OCI-LY7 (cell line): Measurements from ENCODE around the gene FKBP15. TPM values are rescaled to one million over a fixed set of nuclear protein-coding genes. Genes with fewer than 3 reads are reported as not detected.

Experiments used
- BruUV-seq: library from RNA; stranded (reverse); fragments of 400-500 nt; replicated peaks from 2 replicates; lab custom pipeline; 2021; lab: Mats Ljungman, UMichigan
- CTCF ChIA-PET: fragments of 300-600 bp; sonication (Branson Sonifier 250); formaldehyde crosslinking; loops from one replicate; lab custom pipeline; 2022; ENCODE audit warnings: antibody characterized with exemption; ENCODE audit not compliant: unreplicated experiment; lab: Charles Lee
- POLR2A ChIA-PET: fragments of 300-600 bp; sonication (Branson Sonifier 250); formaldehyde crosslinking; loops from one replicate; lab custom pipeline; 2022; ENCODE audit warnings: antibody characterized with exemption; lab: Charles Lee
- DNase-seq: peaks from one replicate; pipeline ENCODE4 v3.0.0-alpha.2; 2015; ENCODE audit warnings: low spot score
- H2AFZ ChIP-seq: fragments of 200-600 bp; sonication (generic), shearing (Covaris generic); 2 replicates; pipeline ENCODE4 v1.6.1; 2014; ENCODE audit warnings: mild to moderate bottlenecking, antibody characterized with exemption, low read length, moderate library complexity
- H3K27ac ChIP-seq: fragments of 200-600 bp; sonication (generic); 2 replicates; pipeline ENCODE4 v1.5.1; 2014; ENCODE audit warnings: mixed run types, low read depth, mild to moderate bottlenecking, moderate library complexity, low read length, inconsistent platforms; ENCODE audit not compliant: poor library complexity, severe bottlenecking
- H3K36me3 ChIP-seq: fragments of 200-600 bp; sonication (generic); 2 replicates; pipeline ENCODE4 v1.6.1; 2014; ENCODE audit warnings: mild to moderate bottlenecking, antibody characterized with exemption, low read length, moderate library complexity, mixed read lengths; ENCODE audit not compliant: insufficient read depth
- H3K4me1 ChIP-seq: fragments of 200-600 bp; sonication (generic); 2 replicates; pipeline ENCODE4 v1.5.1; 2014; ENCODE audit warnings: mild to moderate bottlenecking, low read length; ENCODE audit not compliant: insufficient read depth, poor library complexity, severe bottlenecking
- H3K4me2 ChIP-seq: fragments of 200-600 bp; sonication (generic); 2 replicates; pipeline ENCODE4 v1.6.1; 2014; ENCODE audit warnings: mild to moderate bottlenecking, low read length
- H3K4me3 ChIP-seq: fragments of 200-600 bp; sonication (generic); 2 replicates; pipeline ENCODE4 v1.5.1; 2014; ENCODE audit warnings: mild to moderate bottlenecking, low read depth, low read length; ENCODE audit not compliant: poor library complexity, severe bottlenecking
- H3K79me2 ChIP-seq: fragments of 200-600 bp; sonication (generic); 2 replicates; pipeline ENCODE4 v1.6.1; 2016; ENCODE audit warnings: low read depth, mild to moderate bottlenecking, low read length, moderate library complexity, mixed read lengths; ENCODE audit not compliant: insufficient read depth
- H3K9me2 ChIP-seq: fragments of 200-600 bp; sonication (generic); 2 replicates; pipeline ENCODE4 v1.6.1; 2016; ENCODE audit warnings: mild to moderate bottlenecking, low read length, mixed read lengths; ENCODE audit not compliant: insufficient read depth
- H3K9me3 ChIP-seq: fragments of 200-600 bp; sonication (generic); 2 replicates; pipeline ENCODE4 v1.6.1; 2014; ENCODE audit warnings: mild to moderate bottlenecking, mixed run types, low read length, mixed read lengths
- H4K20me1 ChIP-seq: fragments of 200-600 bp; sonication (generic); 2 replicates; pipeline ENCODE4 v1.6.1; 2014; ENCODE audit warnings: mild to moderate bottlenecking, antibody characterized with exemption, low read length, moderate library complexity, mixed read lengths; ENCODE audit not compliant: insufficient read depth
- CTCF ChIP-seq: fragments of 200-600 bp; sonication (generic); conservative IDR thresholded peaks from 2 replicates; pipeline ENCODE4 v1.5.1; 2014; ENCODE audit warnings: mild to moderate bottlenecking, antibody characterized with exemption, low read length, moderate library complexity, mixed read lengths
- EZH2phosphoT487 ChIP-seq: fragments of 200-600 bp; sonication (generic); IDR thresholded peaks from 2 replicates; pipeline ENCODE4 v1.6.1; 2018; ENCODE audit warnings: low read depth, borderline replicate concordance, mild to moderate bottlenecking, mixed run types, antibody characterized with exemption, low read length, moderate library complexity, mixed read lengths
- intact Hi-C: fragments of 100-400 bp; cut with micrococcal nuclease; formaldehyde crosslinking; loops from one replicate; pipeline ENCODE4 v1.10.0; 2022; ENCODE audit not compliant: unreplicated experiment
- total RNA-seq, 2 experiments: library from RNA; depleted of rRNA in 1 of 2; stranded (reverse); fragments of >200 nt in 1 of 2; shearing (Covaris generic) in 1 of 2; gene quantifications; 2 replicates each; pipeline ENCODE4 v1.2.3, GENCODE V29; 2014 to 2022

FKBP15 gene
- total RNA-seq, 2 experiments from 2014 or later: 39.9 to 58.0 TPM

GRCh38 chr9:113247640-113248039 lies 26.6 kb upstream of the FKBP15 start:
- no peaks in the 10 kb centered on the region for H3K9me3 ChIP-seq
- no peaks in the 10 kb centered on the region for H3K36me3 ChIP-seq
- no peaks in the 10 kb centered on the region for H3K9me2 ChIP-seq
- H3K27ac ChIP-seq: no peak overlapping the region
- TF ChIP-seq EZH2phosphoT487 (no peak), CTCF (no peak)
- DNase-seq: no peak
- intact Hi-C loops: no loop called here
- POLR2A ChIA-PET: interaction anchor here (0.5 to 1.3 kb wide), 5 partner anchors 8 to 26 kb away, joined by 3 to 5 read pairs (median 4); no protein-coding TSS in a partner anchor
- H3K4me2 ChIP-seq: no peak overlapping the region
- no TSS peak for BruUV-seq
- no peak overlapping the region for H3K4me3 ChIP-seq
- no peaks in the 10 kb centered on the region for H4K20me1 ChIP-seq
- H3K4me1 ChIP-seq: peaks cover 19% of the 10 kb centered on the region
- CTCF ChIA-PET: no interaction called here
- H2AFZ ChIP-seq: no peak overlapping the region
- no peaks in the 10 kb centered on the region for H3K79me2 ChIP-seq

GRCh38 chr9:113246928-113247327 lies 25.9 kb upstream of the FKBP15 start:
- CTCF ChIA-PET: no interaction called here
- Histone ChIP-seq H3K36me3 (no peaks in the 10 kb centered on the region), H3K4me1 (peaks cover 19% of the 10 kb centered on the region), H4K20me1 (no peaks in the 10 kb centered on the region), H3K9me2 (no peaks in the 10 kb centered on the region), H3K79me2 (no peaks in the 10 kb centered on the region), H3K4me2 (no peak overlapping the region; the same call in 1 of the 2 replicates), H2AFZ (no peak overlapping the region), H3K9me3 (no peaks in the 10 kb centered on the region), H3K27ac (no peak overlapping the region), H3K4me3 (no peak overlapping the region)
- intact Hi-C loops: no loop called here
- TF ChIP-seq CTCF (no peak), EZH2phosphoT487 (no peak)
- no peak for DNase-seq
- POLR2A ChIA-PET: interaction anchor here (0.5 to 1.3 kb wide), 4 partner anchors 9 to 24 kb away, joined by 3 to 4 read pairs (median 4); no protein-coding TSS in a partner anchor
- BruUV-seq: no TSS peak

- intact Hi-C loops: no loop called here
- Histone ChIP-seq H3K36me3 (no peaks in the 10 kb centered on the region), H3K79me2 (no peaks in the 10 kb centered on the region), H3K27ac (no peak overlapping the region), H3K9me3 (no peaks in the 10 kb centered on the region), H4K20me1 (no peaks in the 10 kb centered on the region), H3K9me2 (no peaks in the 10 kb centered on the region), H3K4me2 (no peak overlapping the region), H3K4me3 (no peak overlapping the region), H3K4me1 (peaks cover 19% of the 10 kb centered on the region), H2AFZ (no peak overlapping the region)
- DNase-seq: no peak
- CTCF ChIA-PET: interaction anchor here (0.5 kb wide), 1 partner anchor 155 kb away, joined by 3 read pairs; the partner anchor contains the start of gene ALAD
- no peak for TF ChIP-seq EZH2phosphoT487
- no peak for TF ChIP-seq CTCF
- POLR2A ChIA-PET: interaction anchor here (1.0 kb wide), 1 partner anchor 9 kb away, joined by 3 read pairs; no protein-coding TSS in a partner anchor
- no TSS peak for BruUV-seq
Observed at GRCh38 chr9:113245894-113246293, 24.8 kb upstream of the FKBP15 start.
